Pancreas (tissue), 10 donors: ENCODE results near the gene DEFB126. TPM values are rescaled to one million over a fixed set of nuclear protein-coding genes. Genes with fewer than 3 reads are reported as not detected.

Experiments used
- ATAC-seq, 4 donors: fragments of 200-7000 bp; cut with Tn5 transposase; one replicate each; pipeline versions ENCODE4 v1.8.0 to v1.9.1; 2020; ENCODE audit warnings: mild to moderate bottlenecking in 4 of 4, moderate library complexity in 4 of 4
- DNase-seq, 6 donors: peaks; one replicate each; pipeline ENCODE4 v3.0.0-alpha.2; 2020
- FAIRE-seq: peaks from 2 replicates; lab custom pipeline; 2012; peaks lifted over from hg19 to GRCh38; lab: Jason Lieb, UNC
- H3K27ac ChIP-seq, 4 donors: fragments of 200-600 bp; sonication (generic); 1 replicate in 3 of 4; 2 replicates in 1 of 4; pipeline versions ENCODE4 v1.5.0 to v1.8.0; 2020
- H3K27me3 ChIP-seq, 4 donors: fragments of 200-600 bp; one replicate each; pipeline ENCODE4 v1.8.0; 2021
- H3K36me3 ChIP-seq, 3 donors: fragments of 200-600 bp; sonication (generic) in 1 of 3; one replicate each; pipeline versions ENCODE4 v1.5.0 to v1.8.0; 2020 to 2021
- H3K4me1 ChIP-seq, 3 donors: fragments of 200-600 bp; one replicate each; pipeline ENCODE4 v1.8.0; 2021
- H3K4me3 ChIP-seq, 4 donors: fragments of 200-600 bp; sonication (generic) in 2 of 4; one replicate each; pipeline versions ENCODE4 v1.5.0 to v1.8.0; 2020 to 2021
- H3K9me3 ChIP-seq, 4 donors: fragments of 200-600 bp; one replicate each; pipeline ENCODE4 v1.8.0; 2021
- CTCF ChIP-seq, 4 donors: fragments of 200-600 bp; sonication (generic) in 3 of 4; IDR thresholded peaks; one replicate each; pipeline versions ENCODE4 v1.5.0 to v1.8.0; 2021; ENCODE audit warnings: antibody characterized with exemption in 4 of 4
- WGBS, 2 donors: extraction: QIAGEN DNeasy Blood & Tissue Kit; methylation state at CpG; one replicate each; pipeline ENCODE4 v1.1.7; 2013; 5-methylcytosine and 5-hydroxymethylcytosine counted together
- intact Hi-C, 3 donors: fragments of 100-400 bp; cut with DNase I; formaldehyde crosslinking; loops; one replicate each; pipeline versions ENCODE4 v1.11.1 to v1.14.2; 2022
- polyA plus RNA-seq, 2 donors: library from polyadenylated mRNA; stranded (reverse); fragments of 200-250 nt; gene quantifications; one replicate each; pipeline ENCODE4 v1.2.3, GENCODE V29; 2013
- total RNA-seq, 6 donors: library from RNA; stranded (reverse); fragmentation: NEBNext Ultra II Directional in 4 of 6; extraction: Animal tissue kit (Norgen Biotek cat#: 25700) in 4 of 6; gene quantifications; one replicate each; pipeline versions ENCODE4 v1.2.1 to v1.2.4, GENCODE V29; 2021 to 2023
- donor health status: healthy with polysubstance abuse.
- donor health status: DM: no; HTN: no; CAD: no; lungs with moderate emphysema.
- donor health status: DM: no; HTN: no; CAD: no.
- donor health status: control.
- donor health status: control.
- donor health status: Bipolar disorder and iron deficiency.
- donor health status: DM: yes; HTN: yes; CAD: no.
- donor health status: DM: no; HTN: no; CAD: no.
- donor health status: DM: no; HTN: no; CAD: no.
- donor health status: DM: yes; HTN: yes; CAD: no.

DEFB126 gene
- total and polyA plus RNA-seq, 8 donors, result not detected

- Histone ChIP-seq H3K9me3 (no peaks in the 10 kb centered on the region), H3K27ac (no peak overlapping the region), H3K4me3 (no peak overlapping the region), H3K27me3 (peaks cover 0 to 3% (median 0%) of the 10 kb centered on the region in 4 donors), H3K4me1 (no peaks in the 10 kb centered on the region), H3K36me3 (no peaks in the 10 kb centered on the region)
- no peak for ATAC-seq
- DNase-seq, result no peak
- TF ChIP-seq CTCF (IDR thresholded peaks at IDR 0.05), result no peak
- intact Hi-C loops, result no loop called here
- WGBS, 2 donors, result 49 to 51% methylated on average over 2 of the region's 2 CpGs
- FAIRE-seq, result no peak
These were observed 3.5 kb downstream of the DEFB126 start for GRCh38 chr20:145877-146276.

DNA sequence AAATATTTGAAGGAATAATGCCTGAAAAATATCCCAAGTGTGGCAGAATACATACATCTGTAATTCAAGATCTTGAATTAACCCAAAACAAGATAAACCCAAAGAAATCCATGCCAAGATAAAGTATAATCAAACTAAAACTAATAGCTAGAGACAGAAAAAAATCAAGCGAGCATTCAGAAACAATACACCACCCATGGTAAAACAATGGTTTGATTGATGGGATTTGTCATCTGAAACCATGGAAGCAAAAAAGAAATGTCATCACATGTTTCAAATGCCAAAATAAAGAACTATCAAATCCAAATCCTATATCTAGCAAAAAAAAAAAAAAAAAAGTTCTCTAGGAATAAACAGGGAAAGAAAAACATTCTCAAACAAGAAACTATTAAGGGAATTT, 9.7 kb downstream of the DEFB126 start:
- intact Hi-C loops, result no loop called here
- TF ChIP-seq CTCF (IDR thresholded peaks at IDR 0.05), result no peak
- ATAC-seq, result no peak
- no peaks in the 10 kb centered on the region for H3K4me1 ChIP-seq
- peaks cover 0 to 2% (median 0%) of the 10 kb centered on the region in 4 donors for H3K27me3 ChIP-seq
- H3K4me3 ChIP-seq, result no peak overlapping the region
- no peaks in the 10 kb centered on the region for H3K9me3 ChIP-seq
- no peaks in the 10 kb centered on the region for H3K36me3 ChIP-seq
- DNase-seq, result no peak
- no peak overlapping the region for H3K27ac ChIP-seq
- no peak for FAIRE-seq
- WGBS, 2 donors, result 61 to 72% methylated on average over 1 of the region's 1 CpG

GRCh38 chr20:157154-157553, 14.8 kb downstream of the DEFB126 start, which contains the start of gene DEFB127:
Gene DEFB127, plus strand, starts transcription at chr20:157454. Its CDS starts 91 bp downstream, at chr20:157545.
- no peak within 1 kb of the TSS for H3K4me3 ChIP-seq
- no peak for ATAC-seq
- DNase-seq, result no peak
- TF ChIP-seq CTCF (IDR thresholded peaks at IDR 0.05), result no peak
- WGBS, 2 donors, result 89 to 92% methylated on average over 5 of the region's 5 CpGs
- H3K27me3 ChIP-seq, result peaks cover 0 to 3% (median 0%) of the 10 kb centered on the region in 4 donors
- no peak within 1 kb of the TSS for H3K27ac ChIP-seq
- no peaks in the 10 kb centered on the region for H3K9me3 ChIP-seq
- intact Hi-C loops, result no loop called here
- FAIRE-seq, result no peak
- H3K4me1 ChIP-seq, result no peaks in the 10 kb centered on the region
- H3K36me3 ChIP-seq, result no peaks in the 10 kb centered on the region

DNA sequence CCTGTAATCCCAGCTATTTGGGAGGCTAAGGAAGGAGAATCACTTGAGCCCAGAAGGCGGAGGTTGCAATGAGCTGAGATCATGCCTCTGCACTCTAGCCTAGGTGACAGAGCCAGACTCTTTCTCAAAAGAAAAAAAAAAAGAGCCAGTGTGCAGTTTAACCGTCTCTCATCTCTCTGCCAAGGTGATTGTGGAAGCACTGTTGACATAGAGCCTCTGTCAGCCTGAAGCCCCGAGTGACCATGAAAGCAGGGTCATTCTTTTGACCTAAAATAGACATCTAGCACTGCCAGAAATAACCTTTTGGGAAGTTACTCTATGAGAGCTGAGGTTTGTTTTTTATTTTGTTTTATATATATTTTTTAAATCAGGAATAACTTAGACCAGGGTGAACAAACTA, 22.2 kb downstream of the DEFB126 start:
- Histone ChIP-seq H3K4me1 (no peaks in the 10 kb centered on the region), H3K9me3 (no peaks in the 10 kb centered on the region), H3K36me3 (no peaks in the 10 kb centered on the region), H3K27ac (no peak overlapping the region), H3K4me3 (no peak overlapping the region), H3K27me3 (no peaks in the 10 kb centered on the region)
- WGBS, 2 donors, result 30 to 37% methylated on average over 3 of the region's 3 CpGs
- FAIRE-seq, result no peak
- no peak for TF ChIP-seq CTCF (IDR thresholded peaks at IDR 0.05)
- no peak for DNase-seq
- intact Hi-C loops, result no loop called here
- ATAC-seq, result no peak

- no peak overlapping the region for H3K27ac ChIP-seq
- H3K4me1 ChIP-seq, result no peaks in the 10 kb centered on the region
- intact Hi-C loops, result no loop called here
- TF ChIP-seq CTCF (IDR thresholded peaks at IDR 0.05), result no peak
- H3K27me3 ChIP-seq, result no peaks in the 10 kb centered on the region
- H3K4me3 ChIP-seq, result no peak overlapping the region
- H3K9me3 ChIP-seq, result no peaks in the 10 kb centered on the region
- no peaks in the 10 kb centered on the region for H3K36me3 ChIP-seq
- 66 to 80% methylated on average over 2 of the region's 2 CpGs for WGBS, 2 donors
- ATAC-seq (no peak), DNase-seq (no peak), FAIRE-seq (no peak)
These were observed 26.5 kb downstream of the DEFB126 start for GRCh38 chr20:168876-169275.
